HepG2 (cell line): ENCODE results near the gene CUL5. TPM values are rescaled to one million over a fixed set of nuclear protein-coding genes. Genes with fewer than 3 reads are reported as not detected.

ENCODE experiments used
- ATAC-seq: fragments of 200-7000 bp; cut with Tn5 transposase; 3 replicates; pipeline ENCODE4 v1.9.1; 2020; ENCODE audit warnings: mild to moderate bottlenecking, moderate library complexity
- Bru-seq: library from RNA; stranded (reverse); fragments of 400-500 nt; gene quantifications from one replicate; lab custom pipeline; 2021; lab: Mats Ljungman, UMichigan
- BruChase-seq, 2 experiments: library from RNA; stranded (reverse); fragments of 400-500 nt; gene quantifications; one replicate each; lab custom pipeline; 2021; lab: Mats Ljungman, UMichigan
- BruUV-seq: library from RNA; stranded (reverse); fragments of 400-500 nt; replicated peaks from 2 replicates; lab custom pipeline; 2021; lab: Mats Ljungman, UMichigan
- CTCF ChIA-PET: fragments of 300-600 bp; formaldehyde crosslinking; extraction: SDS; loops from one replicate; lab custom pipeline; 2021; ENCODE audit warnings: low total read pairs, inconsistent platforms, low intra/inter-chr PET ratio; lab: Yijun Ruan, JAX
- POLR2A ChIA-PET: fragments of 350-600 bp; sonication (Branson Sonifier 250); formaldehyde crosslinking; loops from one replicate; lab custom pipeline; 2020; ENCODE audit warnings: antibody characterized with exemption, inconsistent platforms; lab: Yijun Ruan, JAX
- DNase-seq: peaks from one replicate; pipeline ENCODE4 v3.0.0-alpha.2; 2015; ENCODE audit warnings: low spot score
- FAIRE-seq: peaks from 3 replicates; lab custom pipeline; 2011; peaks lifted over from hg19 to GRCh38; lab: Jason Lieb, UNC
- H2AFZ ChIP-seq: one replicate; pipeline ENCODE4 v1.6.1; 2011; ENCODE audit warnings: low read length, inconsistent platforms
- H3K27ac ChIP-seq: fragments of 300-600 bp; 3 replicates; pipeline ENCODE4 v1.8.0; 2011; ENCODE audit warnings: mixed run types, mild to moderate bottlenecking, mixed read lengths, low read length, inconsistent platforms; ENCODE audit not compliant: insufficient read depth; ENCODE audit errors: extremely low read length
- H3K27me3 ChIP-seq, 2 experiments: fragments of 200-600 bp in 1 of 2; 2 replicates in 1 of 2; 3 replicates in 1 of 2; pipeline versions ENCODE4 v1.6.0 to v1.8.0; 2011; ENCODE audit warnings: low read length in 2 of 2, mild to moderate bottlenecking in 2 of 2, moderate library complexity in 2 of 2, inconsistent platforms in 1 of 2; ENCODE audit not compliant: insufficient read depth in 2 of 2, control insufficient read depth in 1 of 2
- H3K36me3 ChIP-seq, 2 experiments: fragments of 200-600 bp in 1 of 2; replicated peaks in 1 of 2; 2 replicates in 1 of 2; 3 replicates in 1 of 2; pipeline versions ENCODE4 v1.5.1 to v1.8.0; 2011; ENCODE audit warnings: low read length in 2 of 2, inconsistent platforms in 1 of 2; ENCODE audit not compliant: insufficient read depth in 2 of 2, control insufficient read depth in 1 of 2
- H3K4me1 ChIP-seq: 2 replicates; pipeline ENCODE4 v1.5.1; 2012; ENCODE audit warnings: low read length, inconsistent platforms; ENCODE audit not compliant: insufficient read depth
- H3K4me2 ChIP-seq: 2 replicates; pipeline ENCODE4 v1.6.0; 2011; ENCODE audit warnings: low read depth, low read length, inconsistent platforms
- H3K4me3 ChIP-seq, 3 experiments: fragments of 200-600 bp in 1 of 3; sonication (generic), shearing (Covaris generic) in 1 of 3; replicated peaks in 1 of 3; 2 replicates each; pipeline ENCODE4 v1.5.1; 2011 to 2016; ENCODE audit warnings: low read length in 3 of 3, inconsistent platforms in 2 of 3, low read depth in 2 of 3, mild to moderate bottlenecking in 2 of 3, control low read depth in 1 of 3, mixed read lengths in 1 of 3; ENCODE audit not compliant: insufficient read depth in 1 of 3
- H3K79me2 ChIP-seq: one replicate; pipeline ENCODE4 v1.6.1; 2011; ENCODE audit warnings: low read length, inconsistent platforms; ENCODE audit not compliant: insufficient read depth
- H3K9ac ChIP-seq: 2 replicates; pipeline ENCODE4 v1.6.0; 2011; ENCODE audit warnings: mild to moderate bottlenecking, low read depth, low read length, inconsistent platforms; ENCODE audit not compliant: insufficient read depth
- H3K9me3 ChIP-seq: 2 replicates; pipeline ENCODE4 v1.5.1; 2012; ENCODE audit warnings: mild to moderate bottlenecking, low read length
- H4K20me1 ChIP-seq: 2 replicates; pipeline ENCODE4 v1.6.0; 2011; ENCODE audit warnings: inconsistent platforms, mild to moderate bottlenecking, low read length, moderate library complexity; ENCODE audit not compliant: insufficient read depth
- EHMT2 ChIP-seq: fragments of 200-600 bp; sonication (generic); IDR thresholded peaks from 2 replicates; pipeline ENCODE4 v1.7.0; 2017; ENCODE audit warnings: antibody characterized with exemption, low read depth, low read length, borderline replicate concordance
- GMEB1 ChIP-seq: sonication (generic); formaldehyde crosslinking; IDR thresholded peaks from 2 replicates; pipeline ENCODE4 v1.5.1; 2020; ENCODE audit warnings: missing genetic modification reagents, mild to moderate bottlenecking, borderline replicate concordance
- HMG20A ChIP-seq: IDR thresholded peaks from 2 replicates; pipeline ENCODE4 v1.6.1; 2016; ENCODE audit warnings: borderline replicate concordance
- KDM6A ChIP-seq: IDR thresholded peaks from 2 replicates; pipeline ENCODE4 v1.6.1; 2016; ENCODE audit warnings: low read depth
- MZF1 ChIP-seq: sonication (generic); formaldehyde crosslinking; IDR thresholded peaks from 2 replicates; pipeline ENCODE4 v1.8.1; 2023; ENCODE audit warnings: mild to moderate bottlenecking, missing genetic modification reagents, borderline replicate concordance
- ONECUT2 ChIP-seq: sonication (generic); formaldehyde crosslinking; IDR thresholded peaks from 2 replicates; pipeline ENCODE4 v1.4.0; 2020; ENCODE audit warnings: missing genetic modification reagents
- RAD51 ChIP-seq: fragments of 450-650 bp; IDR thresholded peaks from 2 replicates; pipeline ENCODE4 v1.6.1; 2016; ENCODE audit warnings: borderline replicate concordance
- SIX4 ChIP-seq: sonication (generic); formaldehyde crosslinking; IDR thresholded peaks from 2 replicates; pipeline ENCODE4 v1.4.0; 2020; ENCODE audit warnings: missing genetic modification reagents
- TBL1XR1 ChIP-seq: fragments of 150-350 bp; IDR thresholded peaks from 2 replicates; pipeline ENCODE4 v1.6.1; 2014; ENCODE audit warnings: borderline replicate concordance, low read length; ENCODE audit not compliant: partially characterized antibody
- ZNF329 ChIP-seq: sonication (generic); formaldehyde crosslinking; IDR thresholded peaks from 2 replicates; pipeline ENCODE4 v1.9.0; 2021; ENCODE audit warnings: low read depth, mild to moderate bottlenecking, missing genetic modification reagents
- ZNF431 ChIP-seq: sonication (generic); formaldehyde crosslinking; IDR thresholded peaks from 2 replicates; pipeline ENCODE4 v1.9.0; 2022; ENCODE audit warnings: missing genetic modification reagents, low read depth, mild to moderate bottlenecking, borderline replicate concordance
- ZNF556 ChIP-seq: sonication (generic); formaldehyde crosslinking; IDR thresholded peaks from 2 replicates; pipeline ENCODE4 v1.4.0; 2020; ENCODE audit warnings: mild to moderate bottlenecking, missing genetic modification reagents, borderline replicate concordance
- ZNF562 ChIP-seq: sonication (generic); formaldehyde crosslinking; IDR thresholded peaks from 2 replicates; pipeline ENCODE4 v1.8.0; 2022; ENCODE audit warnings: missing genetic modification reagents, borderline replicate concordance
- ZNF615 ChIP-seq: sonication (generic); formaldehyde crosslinking; IDR thresholded peaks from 2 replicates; pipeline ENCODE4 v1.5.0; 2020; ENCODE audit warnings: mild to moderate bottlenecking, missing genetic modification reagents, borderline replicate concordance
- ZNF674 ChIP-seq: sonication (generic); formaldehyde crosslinking; IDR thresholded peaks from 2 replicates; pipeline ENCODE4 v1.5.0; 2020; ENCODE audit warnings: low read depth, mild to moderate bottlenecking, missing genetic modification reagents
- WGBS: methylation state at CpG from one replicate; pipeline ENCODE4 v1.1.6; 2017; ENCODE audit warnings: low lambda C conversion rate; 5-methylcytosine and 5-hydroxymethylcytosine counted together
- in situ Hi-C: cut with HindIII; loops from 2 replicates; pipeline ENCODE4 v1.10.0; 2017; ENCODE audit warnings: low pct_unique_long_range_greater_than_20kb; ENCODE audit not compliant: extremely low pct_ligation_motif_present
- intact Hi-C: fragments of 100-400 bp; cut with micrococcal nuclease; formaldehyde crosslinking; loops from one replicate; pipeline ENCODE4 v1.10.0; 2022; ENCODE audit not compliant: unreplicated experiment
- long read RNA-seq, 2 experiments: library from RNA in 1 of 2; library from polyadenylated mRNA in 1 of 2; stranded (forward) in 1 of 2; unstranded in 1 of 2; transcript quantifications; one replicate each; pipeline ENCODE4 v2.0.0, GENCODE V29; 2019 to 2022
- polyA minus RNA-seq, 3 experiments: library from RNA; depleted of rRNA, polyadenylated mRNA; stranded (reverse); fragments of >200 nt; gene quantifications; 2 replicates each; pipeline ENCODE4 v1.2.3, GENCODE V29; 2011; ENCODE audit warnings: low replicate concordance in 1 of 3
- polyA plus RNA-seq, 8 experiments: library from polyadenylated mRNA; depleted of rRNA in 3 of 8; stranded (reverse) in 7 of 8; unstranded in 1 of 8; fragments of >200 nt; fragmentation: Illumina TruSeq in 4 of 8; extraction: Trizol in 4 of 8; gene quantifications; 2 replicates each; pipeline versions ENCODE4 v1.2.1 to v1.2.3, GENCODE V29; 2011 to 2016; ENCODE audit warnings: low read depth in 4 of 8, missing spikeins in 1 of 8, mixed read lengths in 1 of 8; ENCODE audit not compliant: insufficient read depth in 1 of 8
- total RNA-seq, 5 experiments: library from RNA; depleted of rRNA; stranded (reverse); fragments of >200 nt; fragmentation: Illumina TruSeq; extraction: Trizol; gene quantifications; 2 replicates each; pipeline ENCODE4 v1.2.3, GENCODE V29; 2016; ENCODE audit warnings: low read depth in 1 of 5

The CUL5 gene
- total RNA-seq (2016; rRNA removed; fragmentation: Illumina TruSeq; extraction: Trizol) (24.7 and 35.5 TPM in 2 replicates), polyA plus RNA-seq (2011; rRNA removed) (6.0 and 7.0 TPM in 2 replicates), polyA minus RNA-seq (2011; rRNA and poly(A)+ RNA removed; ENCODE audit: low replicate concordance) (28.9 and 47.5 TPM in 2 replicates), Bru-seq, nascent RNA (percentile 86 among the genes with signal in this experiment), BruChase-seq, experiment 1, labeled RNA remaining after a 6-hour chase (percentile 83 among the genes with signal in this experiment), BruChase-seq, experiment 2, labeled RNA remaining after a 2-hour chase (percentile 79 among the genes with signal in this experiment)
- 14.2 and 15.4 TPM in 2 replicates for total RNA-seq (2016; cell fraction: cytosol; rRNA removed; fragmentation: Illumina TruSeq; extraction: Trizol; ENCODE audit: low read depth)
- 23.6 and 36.0 TPM in 2 replicates for total RNA-seq (2016; cell fraction: insoluble cytoplasmic fraction; rRNA removed; fragmentation: Illumina TruSeq; extraction: Trizol)
- total RNA-seq (2016; cell fraction: membrane; rRNA removed; fragmentation: Illumina TruSeq; extraction: Trizol) = 9.9 and 10.5 TPM in 2 replicates
- 34.2 and 34.9 TPM in 2 replicates for total RNA-seq (2016; cell fraction: nucleus; rRNA removed; fragmentation: Illumina TruSeq; extraction: Trizol)
- 4.1 and 4.7 TPM in 2 replicates for polyA plus RNA-seq (2011; cell fraction: cytosol; rRNA removed)
- 5.2 and 7.4 TPM in 2 replicates for polyA plus RNA-seq (2011; cell fraction: nucleus; rRNA removed)
- polyA plus RNA-seq (2012) = 8.8 and 9.8 TPM in 2 replicates
- 0.53 and 0.96 TPM in 2 replicates for polyA plus RNA-seq (2016; cell fraction: cytosol; fragmentation: Illumina TruSeq; extraction: Trizol; ENCODE audit: low read depth)
- polyA plus RNA-seq (2016; cell fraction: insoluble cytoplasmic fraction; fragmentation: Illumina TruSeq; extraction: Trizol; ENCODE audit: low read depth) = 19.1 and 22.7 TPM in 2 replicates
- polyA plus RNA-seq (2016; cell fraction: membrane; fragmentation: Illumina TruSeq; extraction: Trizol; ENCODE audit: low read depth) = 2.7 and 2.9 TPM in 2 replicates
- polyA plus RNA-seq (2016; cell fraction: nucleus; fragmentation: Illumina TruSeq; extraction: Trizol; ENCODE audit: insufficient read depth, low read depth) = 18.8 and 21.0 TPM in 2 replicates
- polyA minus RNA-seq (2011; cell fraction: cytosol; rRNA and poly(A)+ RNA removed) = 11.7 and 14.5 TPM in 2 replicates
- 53.3 and 53.9 TPM in 2 replicates for polyA minus RNA-seq (2011; cell fraction: nucleus; rRNA and poly(A)+ RNA removed)
- long read RNA-seq, experiment 1, partial matches to known transcripts = 25 of 29 reads
- long read RNA-seq, experiment 1, other reads (novel, unspliced or antisense) = 4 of 29 reads
- long read RNA-seq, experiment 2, full-length matches to known transcripts = 1 of 19 reads
- long read RNA-seq, experiment 2, partial matches to known transcripts = 0 of 19 reads
- long read RNA-seq, experiment 2, other reads (novel, unspliced or antisense) = 18 of 19 reads

DNA sequence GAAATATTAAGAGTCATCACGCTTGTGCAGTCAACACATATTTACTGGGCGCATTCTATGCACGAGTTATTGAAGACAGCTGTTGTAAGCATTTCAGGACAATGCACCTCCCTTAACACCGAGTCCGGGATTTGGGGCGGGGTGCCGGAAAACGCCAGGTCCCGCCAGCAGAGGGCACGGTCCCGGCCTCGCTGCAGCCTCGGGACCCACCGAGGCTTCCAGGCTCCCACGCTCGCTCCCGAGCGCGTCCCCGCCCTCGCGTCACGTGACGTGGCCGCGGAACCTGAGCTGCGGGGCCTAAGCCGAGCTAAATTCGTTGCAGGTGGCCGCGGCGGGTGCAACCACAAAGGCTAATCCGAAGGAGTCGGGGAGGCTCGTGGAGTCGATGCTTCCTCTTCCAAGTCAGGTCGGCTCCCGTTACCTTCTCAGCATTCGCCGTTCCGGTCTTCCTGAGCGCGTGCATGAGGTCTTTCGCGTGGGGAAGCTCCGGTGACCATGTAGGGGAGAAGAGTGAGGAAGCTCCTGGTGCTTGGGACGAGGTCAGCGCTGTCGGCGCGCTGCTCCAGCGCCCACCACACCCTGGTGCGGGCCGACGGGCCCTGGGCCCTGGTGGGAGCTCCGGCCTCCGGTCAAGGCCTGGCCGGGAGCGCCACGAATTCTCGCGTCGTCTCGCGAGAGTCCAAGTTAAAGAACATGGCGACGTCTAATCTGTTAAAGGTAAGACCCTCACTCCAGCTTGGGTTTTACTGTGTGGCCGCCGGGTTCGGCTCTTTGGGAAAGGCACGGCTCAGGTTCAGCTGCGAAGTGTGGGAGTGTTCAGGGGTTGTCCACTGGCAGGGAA lies at the start of gene CUL5:
Gene CUL5, plus strand, starts transcription at position 243 of the 841 bp plus-strand sequence. Its CDS starts 451 bp downstream, at position 694.
- Histone ChIP-seq H3K79me2 (peaks cover 51% of the 10 kb centered on the region), H3K4me1 (peaks cover 37% of the 10 kb centered on the region), H3K27me3 (no peaks in the 10 kb centered on the region), H3K4me3 (peak within 1 kb of the TSS; percentile 87 to 99 (median 97)), H4K20me1 (peaks cover 8% of the 10 kb centered on the region), H3K9me3 (no peaks in the 10 kb centered on the region), H2AFZ (peak within 1 kb of the TSS; percentile 98), H3K4me2 (peak within 1 kb of the TSS; percentile 70), H3K9ac (peak within 1 kb of the TSS; percentile 100), H3K36me3 (peaks cover 1 to 4% of the 10 kb centered on the region in 2 experiments; a peak in 2 of 5 replicates), H3K27ac (peak within 1 kb of the TSS; percentile 99)
- peak; percentile 85 for DNase-seq
- ChIA-PET CTCF (interaction anchor here (0.7 to 1.2 kb wide), 3 partner anchors 18 to 57 kb away, joined by 3 to 4 read pairs (median 3); no protein-coding TSS in a partner anchor), POLR2A (interaction anchor here (0.9 to 1.7 kb wide), 6 partner anchors 9 to 656 kb away, joined by 3 to 11 read pairs (median 8); partner anchors contain the start of genes ATM, DDX10 and NPAT)
- peak; percentile 51 for FAIRE-seq
- ATAC-seq = peak; percentile 96
- intact Hi-C loops (loop anchor here (1.0 to 10.0 kb wide), 2 partner anchors 116 to 646 kb away; partner anchors contain the start of gene ACAT1), in situ Hi-C loops (loop anchor here (10.0 kb wide), 1 partner anchor 646 kb away; no protein-coding TSS in a partner anchor)
- whole genome bisulfite sequencing = under 1% methylated on average over 10 of the region's 72 CpGs
- BruUV-seq = no TSS peak
- TF ChIP-seq RAD51 (peak; percentile 97), ZNF674 (CRISPR knock-in tag) (peak; percentile 94; the same call in 1 of the 2 replicates), ZNF615 (CRISPR knock-in tag) (peak; percentile 51; the same call in 1 of the 2 replicates), ONECUT2 (CRISPR knock-in tag) (no peak; the same call in 1 of the 2 replicates), MZF1 (peak; percentile 54; the same call in 1 of the 2 replicates), EHMT2 (no peak), ZNF556 (CRISPR knock-in tag) (0 out of 2 replicates have a peak, but pooled peaks have one; percentile 22), ZNF562 (CRISPR knock-in tag) (no peak), SIX4 (peak; percentile 68; the same call in 1 of the 2 replicates), GMEB1 (peak; percentile 59; the same call in 1 of the 2 replicates), ZNF431 (CRISPR knock-in tag) (no peak), TBL1XR1 (peak; percentile 35), ZNF329 (CRISPR knock-in tag) (peak; percentile 62), KDM6A (CRISPR knock-in tag) (no peak), HMG20A (CRISPR knock-in tag) (0 out of 2 replicates have a peak, but pooled peaks have one; percentile 5)
